ENCODE results near the gene SORCS3.

The SORCS3 gene

GRCh38 chr10:104993085-104993484 is 352.0 kb downstream of the SORCS3 start:
- DNase-seq, result no peak

GRCh38 chr10:105001269-105001668 is 360.2 kb downstream of the SORCS3 start:
- no peak for DNase-seq

- DNase-seq, result no peak
Observed at GRCh38 chr10:105010411-105011121, 369.5 kb downstream of the SORCS3 start.

GRCh38 chr10:105017116-105017515 is 376.0 kb downstream of the SORCS3 start:
- no peak for DNase-seq

- no peak for DNase-seq
Observed at GRCh38 chr10:105017691-105018090, 376.6 kb downstream of the SORCS3 start.

GRCh38 chr10:105023211-105024111 is 382.4 kb downstream of the SORCS3 start:
- no peak for DNase-seq

GRCh38 chr10:105024184-105024583 is 383.1 kb downstream of the SORCS3 start:
- no peak for DNase-seq

- DNase-seq, result no peak
Observed at GRCh38 chr10:105025092-105025491, 384.0 kb downstream of the SORCS3 start.

- no peak for DNase-seq
Observed at GRCh38 chr10:105026566-105026965, 385.5 kb downstream of the SORCS3 start.

- DNase-seq, result no peak
Observed at GRCh38 chr10:105029286-105029685, 388.2 kb downstream of the SORCS3 start.

- no peak for DNase-seq
Observed at GRCh38 chr10:105037022-105037421, 395.9 kb downstream of the SORCS3 start.

GRCh38 chr10:105041956-105042355 is 400.9 kb downstream of the SORCS3 start:
- DNase-seq, result no peak

- DNase-seq, result no peak
Observed at GRCh38 chr10:105042906-105043552, 401.9 kb downstream of the SORCS3 start.

- no peak for DNase-seq
Observed at GRCh38 chr10:105044902-105045301, 403.8 kb downstream of the SORCS3 start.

- DNase-seq, result no peak
Observed at GRCh38 chr10:105056413-105056812, 415.3 kb downstream of the SORCS3 start.

- no peak for DNase-seq
Observed at GRCh38 chr10:105062951-105063350, 421.9 kb downstream of the SORCS3 start.

GRCh38 chr10:105063796-105064195 is 422.7 kb downstream of the SORCS3 start:
- peak in 14 of 51 donors; percentile 1 to 27 (median 16) for DNase-seq

GRCh38 chr10:105068497-105068896 is 427.4 kb downstream of the SORCS3 start:
- no peak for DNase-seq

GRCh38 chr10:105070249-105070648 is 429.2 kb downstream of the SORCS3 start:
- DNase-seq, result no peak

- no peak for DNase-seq
Observed at GRCh38 chr10:105070952-105071351, 429.9 kb downstream of the SORCS3 start.

GRCh38 chr10:105071980-105072379 is 430.9 kb downstream of the SORCS3 start:
- no peak for DNase-seq

- no peak for DNase-seq
Observed at GRCh38 chr10:105073999-105074398, 432.9 kb downstream of the SORCS3 start.

Data from hypothalamus (tissue), 51 donors.